Liver (tissue), 3 donors: Measurements from ENCODE around the gene CCDC60.

Experiments used
- FOXA1 ChIP-seq: IDR thresholded peaks from 2 replicates; pipeline ENCODE4 v1.6.1; 2016; ENCODE audit warnings: antibody characterized with exemption
- SP1 ChIP-seq: IDR thresholded peaks from 2 replicates; pipeline ENCODE4 v1.6.1; 2018; ENCODE audit warnings: antibody characterized with exemption, mild to moderate bottlenecking
- TF ChIP-seq, protein P1 (sequence below): fragments of 150-350 bp; IDR thresholded peaks from 2 replicates; pipeline ENCODE4 v1.5.1; 2017; ENCODE audit warnings: improper control_type of control experiment, low read depth, low read length; ENCODE audit not compliant: missing input control
- TF ChIP-seq, protein P2 (sequence below): IDR thresholded peaks from 2 replicates; pipeline ENCODE4 v1.6.1; 2016; ENCODE audit warnings: antibody characterized with exemption, mild to moderate bottlenecking
- TF ChIP-seq, protein P3 (sequence below): IDR thresholded peaks from 2 replicates; pipeline ENCODE4 v1.6.1; 2016; ENCODE audit warnings: antibody characterized with exemption
- donor health status: healthy.
- donor health status: healthy.

DNA sequence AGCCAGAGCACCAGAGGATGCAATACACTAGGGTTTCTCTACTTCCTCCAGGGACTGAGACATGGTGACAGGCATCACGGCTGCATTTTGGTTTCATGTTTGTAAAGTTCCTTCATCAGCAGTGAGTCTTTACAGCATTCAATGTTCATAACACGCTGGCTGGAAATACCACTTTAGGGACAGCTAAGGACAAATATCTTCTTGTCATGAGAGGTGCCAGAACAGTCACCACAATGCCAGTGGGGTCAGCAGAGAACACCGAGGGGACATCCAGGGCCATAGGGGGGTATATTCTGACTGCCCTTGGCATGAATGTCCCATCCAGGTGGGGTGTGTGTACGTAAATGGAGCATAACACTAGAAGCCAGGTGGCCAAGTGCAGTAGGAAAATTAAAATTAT is 72.3 kb downstream of the CCDC60 start:
- TF ChIP-seq, protein P1, sequence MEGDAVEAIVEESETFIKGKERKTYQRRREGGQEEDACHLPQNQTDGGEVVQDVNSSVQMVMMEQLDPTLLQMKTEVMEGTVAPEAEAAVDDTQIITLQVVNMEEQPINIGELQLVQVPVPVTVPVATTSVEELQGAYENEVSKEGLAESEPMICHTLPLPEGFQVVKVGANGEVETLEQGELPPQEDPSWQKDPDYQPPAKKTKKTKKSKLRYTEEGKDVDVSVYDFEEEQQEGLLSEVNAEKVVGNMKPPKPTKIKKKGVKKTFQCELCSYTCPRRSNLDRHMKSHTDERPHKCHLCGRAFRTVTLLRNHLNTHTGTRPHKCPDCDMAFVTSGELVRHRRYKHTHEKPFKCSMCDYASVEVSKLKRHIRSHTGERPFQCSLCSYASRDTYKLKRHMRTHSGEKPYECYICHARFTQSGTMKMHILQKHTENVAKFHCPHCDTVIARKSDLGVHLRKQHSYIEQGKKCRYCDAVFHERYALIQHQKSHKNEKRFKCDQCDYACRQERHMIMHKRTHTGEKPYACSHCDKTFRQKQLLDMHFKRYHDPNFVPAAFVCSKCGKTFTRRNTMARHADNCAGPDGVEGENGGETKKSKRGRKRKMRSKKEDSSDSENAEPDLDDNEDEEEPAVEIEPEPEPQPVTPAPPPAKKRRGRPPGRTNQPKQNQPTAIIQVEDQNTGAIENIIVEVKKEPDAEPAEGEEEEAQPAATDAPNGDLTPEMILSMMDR, result no peak
- TF ChIP-seq, protein P2, sequence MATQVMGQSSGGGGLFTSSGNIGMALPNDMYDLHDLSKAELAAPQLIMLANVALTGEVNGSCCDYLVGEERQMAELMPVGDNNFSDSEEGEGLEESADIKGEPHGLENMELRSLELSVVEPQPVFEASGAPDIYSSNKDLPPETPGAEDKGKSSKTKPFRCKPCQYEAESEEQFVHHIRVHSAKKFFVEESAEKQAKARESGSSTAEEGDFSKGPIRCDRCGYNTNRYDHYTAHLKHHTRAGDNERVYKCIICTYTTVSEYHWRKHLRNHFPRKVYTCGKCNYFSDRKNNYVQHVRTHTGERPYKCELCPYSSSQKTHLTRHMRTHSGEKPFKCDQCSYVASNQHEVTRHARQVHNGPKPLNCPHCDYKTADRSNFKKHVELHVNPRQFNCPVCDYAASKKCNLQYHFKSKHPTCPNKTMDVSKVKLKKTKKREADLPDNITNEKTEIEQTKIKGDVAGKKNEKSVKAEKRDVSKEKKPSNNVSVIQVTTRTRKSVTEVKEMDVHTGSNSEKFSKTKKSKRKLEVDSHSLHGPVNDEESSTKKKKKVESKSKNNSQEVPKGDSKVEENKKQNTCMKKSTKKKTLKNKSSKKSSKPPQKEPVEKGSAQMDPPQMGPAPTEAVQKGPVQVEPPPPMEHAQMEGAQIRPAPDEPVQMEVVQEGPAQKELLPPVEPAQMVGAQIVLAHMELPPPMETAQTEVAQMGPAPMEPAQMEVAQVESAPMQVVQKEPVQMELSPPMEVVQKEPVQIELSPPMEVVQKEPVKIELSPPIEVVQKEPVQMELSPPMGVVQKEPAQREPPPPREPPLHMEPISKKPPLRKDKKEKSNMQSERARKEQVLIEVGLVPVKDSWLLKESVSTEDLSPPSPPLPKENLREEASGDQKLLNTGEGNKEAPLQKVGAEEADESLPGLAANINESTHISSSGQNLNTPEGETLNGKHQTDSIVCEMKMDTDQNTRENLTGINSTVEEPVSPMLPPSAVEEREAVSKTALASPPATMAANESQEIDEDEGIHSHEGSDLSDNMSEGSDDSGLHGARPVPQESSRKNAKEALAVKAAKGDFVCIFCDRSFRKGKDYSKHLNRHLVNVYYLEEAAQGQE, result no peak
- TF ChIP-seq FOXA1, result no peak
- TF ChIP-seq, protein P3, sequence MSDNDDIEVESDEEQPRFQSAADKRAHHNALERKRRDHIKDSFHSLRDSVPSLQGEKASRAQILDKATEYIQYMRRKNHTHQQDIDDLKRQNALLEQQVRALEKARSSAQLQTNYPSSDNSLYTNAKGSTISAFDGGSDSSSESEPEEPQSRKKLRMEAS, result no peak
- TF ChIP-seq SP1, result no peak
